Neural progenitor cell (in vitro differentiated cells): ENCODE measurements around the gene KCNIP1. TPM values are rescaled to one million over a fixed set of nuclear protein-coding genes. Genes with fewer than 3 reads are reported as not detected.

Experiments used
- DNase-seq: peaks from one replicate; pipeline ENCODE4 v3.0.0-alpha.2; 2016; ENCODE audit warnings: low spot score
- H2AFZ ChIP-seq: fragments of 200-600 bp; sonication (generic); replicated peaks from 2 replicates; pipeline ENCODE4 v1.6.1; 2016; ENCODE audit warnings: antibody characterized with exemption
- H3F3A ChIP-seq: fragments of 200-600 bp; sonication (generic); 2 replicates; pipeline ENCODE4 v1.6.1; 2016; ENCODE audit warnings: antibody characterized with exemption, low read depth
- H3K27ac ChIP-seq: fragments of 200-600 bp; sonication (generic); 2 replicates; pipeline ENCODE4 v1.5.1; 2016; ENCODE audit warnings: mild to moderate bottlenecking
- H3K27me3 ChIP-seq: fragments of 200-600 bp; sonication (generic); 2 replicates; pipeline ENCODE4 v1.6.1; 2016; ENCODE audit warnings: mild to moderate bottlenecking, moderate library complexity
- H3K36me3 ChIP-seq: fragments of 200-600 bp; sonication (generic); 2 replicates; pipeline ENCODE4 v1.5.1; 2016
- H3K4me1 ChIP-seq: fragments of 200-600 bp; sonication (generic); 2 replicates; pipeline ENCODE4 v1.6.1; 2016; ENCODE audit warnings: mixed run types
- H3K4me2 ChIP-seq: fragments of 200-600 bp; sonication (generic); 2 replicates; pipeline ENCODE4 v1.6.1; 2016
- H3K4me3 ChIP-seq: fragments of 200-600 bp; sonication (generic); 2 replicates; pipeline ENCODE4 v1.5.1; 2016
- H3K79me2 ChIP-seq: fragments of 200-600 bp; sonication (generic); 2 replicates; pipeline ENCODE4 v1.6.1; 2016; ENCODE audit warnings: low read depth
- H3K9ac ChIP-seq: fragments of 200-600 bp; sonication (generic); 2 replicates; pipeline ENCODE4 v1.6.1; 2016
- H3K9me3 ChIP-seq: fragments of 200-600 bp; sonication (generic); 2 replicates; pipeline ENCODE4 v1.5.1; 2016; ENCODE audit warnings: low read depth
- H4K20me1 ChIP-seq: fragments of 200-600 bp; sonication (generic); 2 replicates; pipeline ENCODE4 v1.6.1; 2016; ENCODE audit warnings: low read depth
- H3K27ac Mint-ChIP-seq: 3 replicates; pipeline ENCODE4 v1.8.0; 2021; ENCODE audit warnings: mixed read lengths
- H3K27me3 Mint-ChIP-seq: 2 replicates; pipeline ENCODE4 v1.8.0; 2022; ENCODE audit warnings: low read depth, mild to moderate bottlenecking, inconsistent platforms, moderate library complexity, mixed read lengths; ENCODE audit not compliant: insufficient read depth
- H3K36me3 Mint-ChIP-seq: 3 replicates; pipeline ENCODE4 v1.8.0; 2021; ENCODE audit warnings: mixed read lengths
- H3K4me1 Mint-ChIP-seq: 3 replicates; pipeline ENCODE4 v1.8.0; 2021; ENCODE audit warnings: mixed read lengths
- H3K4me3 Mint-ChIP-seq: 3 replicates; pipeline ENCODE4 v1.8.0; 2021; ENCODE audit warnings: mild to moderate bottlenecking, moderate library complexity, mixed read lengths
- H3K9me3 Mint-ChIP-seq: 3 replicates; pipeline ENCODE4 v1.8.0; 2020; ENCODE audit warnings: mixed read lengths
- EZH2 ChIP-seq: fragments of 200-600 bp; sonication (generic); IDR thresholded peaks from 2 replicates; pipeline ENCODE4 v1.6.1; 2017; ENCODE audit warnings: antibody characterized with exemption, mild to moderate bottlenecking, moderate library complexity
- EZH2phosphoT487 ChIP-seq: fragments of 200-600 bp; sonication (generic); IDR thresholded peaks from 2 replicates; pipeline ENCODE4 v1.6.1; 2017; ENCODE audit warnings: antibody characterized with exemption
- total RNA-seq: library from RNA; depleted of rRNA; stranded (reverse); fragments of >200 nt; gene quantifications from 2 replicates; pipeline ENCODE4 v1.2.3, GENCODE V29; 2015; ENCODE audit warnings: low replicate concordance
- TF ChIP-seq, protein P1 (sequence below): fragments of 200-600 bp; sonication (generic); IDR thresholded peaks from 2 replicates; pipeline ENCODE4 v1.5.1; 2017; ENCODE audit warnings: antibody characterized with exemption, mild to moderate bottlenecking

The KCNIP1 gene
- total RNA-seq, 1 donor from 2014 or later, result 2.8 TPM

DNA sequence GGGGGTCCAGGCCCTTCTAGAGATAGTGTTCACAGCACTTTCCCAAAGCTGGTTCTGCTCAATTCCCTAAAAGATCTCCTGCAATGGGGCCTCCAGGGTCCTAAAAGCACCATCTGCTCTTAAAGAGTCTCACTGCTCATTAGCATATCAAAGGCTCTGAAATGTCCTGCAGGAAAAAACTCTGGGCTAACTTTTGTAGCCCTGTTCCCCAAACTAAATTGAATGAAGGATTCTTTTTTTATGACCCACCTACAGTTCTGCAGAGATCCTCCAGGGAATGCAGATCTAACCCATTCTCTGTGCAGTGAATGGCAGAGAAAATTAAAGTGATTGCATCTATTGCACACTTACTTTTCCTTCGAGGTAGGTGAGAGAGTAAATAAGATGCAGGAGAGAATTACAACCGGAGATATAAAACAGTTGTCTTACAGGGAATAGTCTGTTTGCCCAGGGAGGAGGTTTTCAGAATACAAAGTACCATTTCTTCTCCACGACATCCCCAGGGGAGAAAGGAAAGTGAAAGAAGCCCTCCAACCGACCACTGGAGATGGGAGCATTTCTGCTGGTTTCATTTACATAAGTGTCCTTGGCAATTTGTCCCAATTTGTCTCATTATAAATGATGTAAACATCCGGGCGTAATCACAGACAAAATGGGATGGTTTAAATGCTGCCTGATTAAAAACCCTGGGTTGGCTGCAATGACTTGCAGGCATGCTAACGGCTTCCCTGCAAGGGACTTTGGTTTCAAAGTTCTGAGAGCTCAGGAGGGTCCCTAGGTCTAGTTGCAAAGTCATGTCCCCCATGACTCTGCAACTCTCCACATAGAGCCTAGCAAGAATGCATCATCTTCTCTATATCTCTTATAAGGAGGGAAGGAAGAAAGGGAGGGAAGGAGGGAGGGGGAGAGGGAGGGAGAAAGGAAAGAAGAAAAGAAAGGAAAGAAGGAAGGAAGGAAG lies 114.0 kb downstream of the KCNIP1 start:
- H3K27ac ChIP-seq, result no peak overlapping the region
- peaks cover 7% of the 10 kb centered on the region for H3F3A ChIP-seq
- Mint-ChIP-seq H3K4me3 (no peak overlapping the region), H3K9me3 (no peaks in the 10 kb centered on the region), H3K27ac (peak overlapping the region; percentile 63), H3K36me3 (no peaks in the 10 kb centered on the region), H3K4me1 (peaks cover 26% of the 10 kb centered on the region), H3K27me3 (peaks cover 4% of the 10 kb centered on the region)
- no peak for DNase-seq
- H4K20me1 ChIP-seq, result peaks cover 2% of the 10 kb centered on the region
- peaks cover 30% of the 10 kb centered on the region for H3K4me1 ChIP-seq
- TF ChIP-seq EZH2phosphoT487 (no peak), EZH2 (no peak)
- TF ChIP-seq, protein P1, sequence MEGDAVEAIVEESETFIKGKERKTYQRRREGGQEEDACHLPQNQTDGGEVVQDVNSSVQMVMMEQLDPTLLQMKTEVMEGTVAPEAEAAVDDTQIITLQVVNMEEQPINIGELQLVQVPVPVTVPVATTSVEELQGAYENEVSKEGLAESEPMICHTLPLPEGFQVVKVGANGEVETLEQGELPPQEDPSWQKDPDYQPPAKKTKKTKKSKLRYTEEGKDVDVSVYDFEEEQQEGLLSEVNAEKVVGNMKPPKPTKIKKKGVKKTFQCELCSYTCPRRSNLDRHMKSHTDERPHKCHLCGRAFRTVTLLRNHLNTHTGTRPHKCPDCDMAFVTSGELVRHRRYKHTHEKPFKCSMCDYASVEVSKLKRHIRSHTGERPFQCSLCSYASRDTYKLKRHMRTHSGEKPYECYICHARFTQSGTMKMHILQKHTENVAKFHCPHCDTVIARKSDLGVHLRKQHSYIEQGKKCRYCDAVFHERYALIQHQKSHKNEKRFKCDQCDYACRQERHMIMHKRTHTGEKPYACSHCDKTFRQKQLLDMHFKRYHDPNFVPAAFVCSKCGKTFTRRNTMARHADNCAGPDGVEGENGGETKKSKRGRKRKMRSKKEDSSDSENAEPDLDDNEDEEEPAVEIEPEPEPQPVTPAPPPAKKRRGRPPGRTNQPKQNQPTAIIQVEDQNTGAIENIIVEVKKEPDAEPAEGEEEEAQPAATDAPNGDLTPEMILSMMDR, result no peak
- H3K4me3 ChIP-seq, result no peak overlapping the region
- no peaks in the 10 kb centered on the region for H3K36me3 ChIP-seq
- peak overlapping the region; percentile 54 for H3K4me2 ChIP-seq
- no peaks in the 10 kb centered on the region for H3K27me3 ChIP-seq
- H2AFZ ChIP-seq, result no peak overlapping the region
- H3K9ac ChIP-seq, result no peak overlapping the region
- no peaks in the 10 kb centered on the region for H3K9me3 ChIP-seq
- H3K79me2 ChIP-seq, result no peaks in the 10 kb centered on the region

DNA sequence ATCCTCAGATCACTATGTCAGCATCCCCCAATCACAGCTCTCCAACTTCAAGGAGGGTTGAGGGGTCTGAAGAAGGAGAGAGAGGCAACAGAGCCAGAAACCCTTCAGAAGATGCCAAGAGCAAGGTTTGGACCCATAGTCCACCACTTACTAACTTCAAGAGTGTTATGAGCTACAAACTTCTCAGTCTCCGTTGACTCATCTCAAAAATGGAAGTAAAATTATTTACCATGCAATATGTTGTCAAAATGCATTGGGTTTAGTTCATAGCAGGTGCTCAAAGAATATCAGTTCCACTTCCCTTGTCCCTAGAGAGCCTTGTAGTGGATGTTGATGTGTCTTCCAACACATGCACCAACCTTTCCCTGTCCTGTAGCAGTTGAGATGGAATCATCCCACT lies 116.0 kb downstream of the KCNIP1 start:
- peaks cover 10% of the 10 kb centered on the region for H3K4me1 Mint-ChIP-seq
- Histone ChIP-seq H3K79me2 (no peaks in the 10 kb centered on the region), H3K4me3 (no peak overlapping the region), H3K36me3 (no peaks in the 10 kb centered on the region), H2AFZ (no peak overlapping the region), H3K4me2 (no peak overlapping the region), H3K4me1 (peaks cover 11% of the 10 kb centered on the region), H3F3A (no peaks in the 10 kb centered on the region), H3K27ac (no peak overlapping the region), H3K9me3 (no peaks in the 10 kb centered on the region), H3K9ac (no peak overlapping the region), H3K27me3 (no peaks in the 10 kb centered on the region), H4K20me1 (no peaks in the 10 kb centered on the region)
- DNase-seq, result no peak
- no peaks in the 10 kb centered on the region for H3K36me3 Mint-ChIP-seq
- TF ChIP-seq EZH2phosphoT487 (no peak), EZH2 (no peak)
- peaks cover 11% of the 10 kb centered on the region for H3K27me3 Mint-ChIP-seq
- no peak overlapping the region for H3K4me3 Mint-ChIP-seq
- no peaks in the 10 kb centered on the region for H3K9me3 Mint-ChIP-seq
- H3K27ac Mint-ChIP-seq, result no peak overlapping the region

DNA sequence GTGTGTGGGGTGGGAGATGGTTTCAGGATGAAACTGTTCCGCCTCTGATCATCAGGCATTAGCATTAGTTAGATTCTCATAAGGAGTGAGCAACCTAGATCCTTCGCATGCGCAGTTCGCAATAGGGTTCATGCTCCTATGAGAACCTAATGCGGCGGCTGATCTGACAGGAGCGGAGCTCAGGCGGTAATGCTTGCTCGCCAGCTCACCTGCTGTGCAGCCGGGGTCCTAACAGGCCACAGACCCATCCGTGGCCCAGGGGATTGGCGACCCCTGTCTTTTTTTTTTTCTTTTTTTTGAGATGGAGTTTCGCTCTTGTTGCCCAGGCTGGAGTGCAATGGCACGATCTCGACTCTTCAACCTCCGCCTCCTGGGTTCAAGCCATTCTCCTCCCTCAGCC lies 119.1 kb downstream of the KCNIP1 start:
- Histone ChIP-seq H3F3A (no peaks in the 10 kb centered on the region), H3K9ac (no peak overlapping the region), H3K36me3 (no peaks in the 10 kb centered on the region), H3K27ac (no peak overlapping the region), H4K20me1 (no peaks in the 10 kb centered on the region), H3K4me1 (peaks cover 18% of the 10 kb centered on the region), H2AFZ (no peak overlapping the region), H3K4me3 (no peak overlapping the region), H3K27me3 (no peaks in the 10 kb centered on the region), H3K79me2 (no peaks in the 10 kb centered on the region), H3K9me3 (no peaks in the 10 kb centered on the region), H3K4me2 (no peak overlapping the region)
- Mint-ChIP-seq H3K4me1 (peaks cover 15% of the 10 kb centered on the region), H3K9me3 (no peaks in the 10 kb centered on the region), H3K27ac (no peak overlapping the region), H3K27me3 (peaks cover 6% of the 10 kb centered on the region), H3K4me3 (no peak overlapping the region), H3K36me3 (no peaks in the 10 kb centered on the region)
- no peak for DNase-seq
- TF ChIP-seq EZH2phosphoT487, result no peak
- no peak for TF ChIP-seq EZH2
- TF ChIP-seq, protein P1, result no peak
